Large intestine (tissue), 3 donors: Measurements from ENCODE around the gene GAPDHS. TPM values are rescaled to one million over a fixed set of nuclear protein-coding genes. Genes with fewer than 3 reads are reported as not detected.

Experiments used
- DNase-seq, 2 donors: peaks; one replicate each; pipeline versions ENCODE4 v3.0.0 to v3.0.0-alpha.2; 2013
- H3K27ac ChIP-seq: one replicate; pipeline ENCODE4 v1.5.1; 2013; ENCODE audit warnings: low read length
- H3K27me3 ChIP-seq: 2 replicates; pipeline ENCODE4 v1.6.1; 2013; ENCODE audit warnings: low read length; ENCODE audit not compliant: control insufficient read depth, insufficient read depth
- H3K36me3 ChIP-seq: 2 replicates; pipeline ENCODE4 v1.6.1; 2013; ENCODE audit warnings: low read length; ENCODE audit not compliant: control insufficient read depth, insufficient read depth
- H3K4me1 ChIP-seq: one replicate; pipeline ENCODE4 v1.6.1; 2013; ENCODE audit warnings: low read length; ENCODE audit not compliant: control insufficient read depth, insufficient read depth
- H3K4me3 ChIP-seq: one replicate; pipeline ENCODE4 v1.5.1; 2013; ENCODE audit warnings: low read length
- H3K9me3 ChIP-seq: one replicate; pipeline ENCODE4 v1.6.1; 2013; ENCODE audit warnings: mild to moderate bottlenecking, low read depth, low read length, moderate library complexity; ENCODE audit not compliant: control insufficient read depth
- WGBS: methylation state at CpG from one replicate; pipeline ENCODE4 v1.1.5; 2013; ENCODE audit warnings: low lambda C conversion rate; ENCODE audit not compliant: insufficient coverage; 5-methylcytosine and 5-hydroxymethylcytosine counted together
- polyA plus RNA-seq: library from polyadenylated mRNA; unstranded; fragments of 120-200 nt; gene quantifications from one replicate; pipeline ENCODE4 v1.2.1, GENCODE V29; 2013

The GAPDHS gene
- polyA plus RNA-seq, 1 donor = not detected

DNA sequence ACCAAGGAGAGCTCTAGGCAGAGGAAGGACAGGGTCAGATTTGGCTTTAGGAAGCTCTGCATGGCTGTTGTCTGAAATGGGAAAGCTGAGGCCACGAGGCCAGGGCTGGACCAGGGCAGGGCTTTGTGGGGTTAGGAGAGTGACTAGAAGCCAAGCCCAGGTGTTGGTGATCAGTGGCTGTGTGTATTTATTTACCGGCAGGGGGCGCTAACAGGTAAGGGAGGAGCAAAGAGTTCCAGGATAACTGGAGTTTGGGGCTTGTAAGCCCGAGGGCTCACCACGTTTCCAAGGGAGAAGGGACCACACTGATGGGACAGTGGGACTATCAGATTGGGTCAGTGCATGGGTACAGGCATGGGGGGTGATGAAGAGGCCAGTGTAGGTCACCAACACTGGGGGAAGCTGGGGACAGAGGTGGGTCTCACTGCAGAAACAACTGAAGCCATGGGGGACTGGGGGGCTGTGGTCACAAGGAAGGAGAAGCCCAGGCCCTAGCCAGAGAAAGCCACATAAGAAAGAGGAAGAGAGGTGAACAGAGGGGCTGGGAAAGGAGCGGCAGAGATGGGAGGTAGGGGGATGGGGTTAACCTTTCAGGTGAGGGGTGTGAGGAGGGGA is 16.0 kb downstream of the GAPDHS start:
- no peak overlapping the region for H3K4me3 ChIP-seq
- H3K9me3 ChIP-seq = no peaks in the 10 kb centered on the region
- H3K27me3 ChIP-seq = peaks cover 2% of the 10 kb centered on the region
- DNase-seq = peak in 1 of 2 donors; percentile 46
- WGBS = no CpG with 5 or more reads among the region's 6 CpGs
- H3K4me1 ChIP-seq = peaks cover 9% of the 10 kb centered on the region
- H3K27ac ChIP-seq = no peak overlapping the region
- H3K36me3 ChIP-seq = peaks cover 10% of the 10 kb centered on the region

DNA sequence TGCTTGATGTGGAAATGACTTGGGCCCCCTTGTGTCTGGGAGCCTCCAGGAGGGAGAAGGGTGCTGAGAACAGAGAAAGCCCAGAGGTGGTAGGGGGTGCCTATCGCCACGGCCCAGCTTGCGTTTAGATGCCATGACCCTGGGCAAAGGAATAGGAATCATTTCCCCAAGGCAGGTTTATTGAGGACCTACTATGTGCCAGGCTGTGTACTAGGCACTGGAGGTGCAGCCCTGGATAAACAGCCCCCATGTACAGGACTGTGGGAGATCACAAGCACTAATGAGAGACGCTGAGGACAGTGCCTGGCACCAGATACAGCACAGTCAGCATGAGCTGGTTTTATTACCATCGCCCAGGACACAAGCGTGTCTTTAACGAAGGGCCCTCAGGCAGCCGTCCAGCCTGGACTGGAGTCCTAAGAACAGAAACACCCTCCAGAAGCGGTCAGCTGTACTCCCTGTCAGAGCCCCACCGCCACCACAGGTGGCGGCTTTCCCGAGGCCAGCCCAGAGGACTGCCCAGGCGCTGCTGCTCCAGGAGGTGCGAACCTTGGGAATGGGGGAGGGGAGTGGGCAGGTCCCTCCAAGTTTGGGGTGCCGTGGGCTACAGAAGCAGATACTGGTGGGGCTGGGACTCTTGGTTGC is 16.7 kb downstream of the GAPDHS start:
- Histone ChIP-seq H3K27ac (no peak overlapping the region), H3K27me3 (peaks cover 3% of the 10 kb centered on the region), H3K9me3 (no peaks in the 10 kb centered on the region), H3K4me3 (no peak overlapping the region), H3K36me3 (peaks cover 10% of the 10 kb centered on the region), H3K4me1 (peaks cover 4% of the 10 kb centered on the region)
- no peak for DNase-seq
- WGBS = no CpG with 5 or more reads among the region's 15 CpGs

DNA sequence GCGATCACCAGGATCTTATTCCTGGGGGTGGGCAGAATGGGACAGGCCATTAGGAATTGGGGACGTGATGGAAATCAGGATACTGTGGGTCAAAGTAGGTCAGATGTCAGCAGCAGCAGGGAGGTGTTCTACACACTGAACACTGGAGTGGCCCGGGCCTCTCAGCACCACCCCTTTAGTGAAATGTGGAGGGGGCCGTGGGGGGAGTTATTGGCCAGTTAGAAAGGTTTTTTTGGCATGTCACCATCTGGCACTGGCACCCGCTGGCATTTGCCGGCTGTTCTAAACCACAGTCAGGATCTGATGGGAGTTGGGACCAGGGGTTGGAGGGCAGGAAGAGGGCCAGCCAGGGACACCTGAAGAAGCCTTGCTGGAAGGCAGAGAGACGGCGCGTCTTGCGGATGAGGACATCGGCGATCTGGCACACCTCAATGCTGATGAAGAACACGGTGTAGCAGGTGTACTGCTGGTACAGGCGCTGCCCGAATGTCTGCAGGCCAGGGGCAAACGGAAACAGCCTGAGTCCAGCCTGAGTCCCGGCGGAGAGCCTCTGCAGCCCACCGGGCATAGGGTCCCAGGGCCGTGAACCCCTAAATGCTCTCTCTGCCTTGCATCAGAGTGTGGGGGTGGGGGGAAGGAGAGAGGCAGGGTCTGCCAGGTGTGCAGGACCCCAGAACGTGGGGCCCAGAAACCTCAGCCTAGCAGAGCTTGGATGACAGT is 18.0 kb downstream of the GAPDHS start:
- Histone ChIP-seq H3K4me3 (no peak overlapping the region), H3K4me1 (peaks cover 4% of the 10 kb centered on the region), H3K27ac (no peak overlapping the region), H3K36me3 (peaks cover 10% of the 10 kb centered on the region), H3K27me3 (peaks cover 10% of the 10 kb centered on the region), H3K9me3 (no peaks in the 10 kb centered on the region)
- WGBS = no CpG with 5 or more reads among the region's 21 CpGs
- DNase-seq = no peak

DNA sequence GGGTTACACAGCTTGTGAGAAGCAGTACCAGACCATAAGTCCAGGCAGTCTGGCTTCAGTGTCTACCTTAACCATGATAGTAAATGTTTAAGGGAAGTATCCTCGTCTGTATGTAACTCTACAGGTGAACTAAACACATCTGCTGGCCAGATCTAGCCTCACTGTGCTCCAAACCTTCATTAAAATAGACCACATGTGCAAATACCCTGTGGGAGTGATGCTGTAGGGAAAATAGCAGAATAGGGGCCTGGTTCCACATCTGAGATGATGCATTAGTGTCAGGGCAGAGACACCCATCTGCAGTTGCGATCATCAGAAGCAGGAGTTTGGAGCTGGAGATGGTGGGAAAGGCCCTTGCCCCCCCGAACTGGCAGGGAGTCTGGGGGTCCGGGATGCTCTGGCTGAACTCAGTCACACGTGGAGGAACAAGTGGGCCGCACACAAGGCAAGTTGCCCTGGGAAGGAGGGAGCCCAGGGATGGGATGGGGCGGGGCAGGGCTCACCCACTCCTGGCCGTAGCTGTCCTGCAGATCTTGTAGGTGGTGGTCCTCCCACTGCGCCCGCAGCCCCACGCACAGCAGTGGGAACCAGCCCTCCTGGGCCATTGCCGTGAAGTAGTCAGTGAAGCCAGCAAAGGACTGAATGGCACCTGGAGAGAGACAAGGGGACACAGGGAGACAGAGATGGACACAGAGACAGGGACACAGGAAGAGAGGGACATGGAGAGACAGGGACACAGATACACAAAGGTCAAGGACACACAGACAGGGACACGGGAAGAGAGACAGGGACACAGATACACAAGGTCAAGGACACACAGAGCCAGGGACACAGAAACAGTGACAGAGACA is 19.5 kb downstream of the GAPDHS start:
- no peak for DNase-seq
- Histone ChIP-seq H3K27ac (no peak overlapping the region), H3K4me3 (no peak overlapping the region), H3K36me3 (peaks cover 2% of the 10 kb centered on the region), H3K27me3 (peaks cover 25% of the 10 kb centered on the region), H3K9me3 (no peaks in the 10 kb centered on the region), H3K4me1 (no peaks in the 10 kb centered on the region)
- no CpG with 5 or more reads among the region's 13 CpGs for WGBS

DNA sequence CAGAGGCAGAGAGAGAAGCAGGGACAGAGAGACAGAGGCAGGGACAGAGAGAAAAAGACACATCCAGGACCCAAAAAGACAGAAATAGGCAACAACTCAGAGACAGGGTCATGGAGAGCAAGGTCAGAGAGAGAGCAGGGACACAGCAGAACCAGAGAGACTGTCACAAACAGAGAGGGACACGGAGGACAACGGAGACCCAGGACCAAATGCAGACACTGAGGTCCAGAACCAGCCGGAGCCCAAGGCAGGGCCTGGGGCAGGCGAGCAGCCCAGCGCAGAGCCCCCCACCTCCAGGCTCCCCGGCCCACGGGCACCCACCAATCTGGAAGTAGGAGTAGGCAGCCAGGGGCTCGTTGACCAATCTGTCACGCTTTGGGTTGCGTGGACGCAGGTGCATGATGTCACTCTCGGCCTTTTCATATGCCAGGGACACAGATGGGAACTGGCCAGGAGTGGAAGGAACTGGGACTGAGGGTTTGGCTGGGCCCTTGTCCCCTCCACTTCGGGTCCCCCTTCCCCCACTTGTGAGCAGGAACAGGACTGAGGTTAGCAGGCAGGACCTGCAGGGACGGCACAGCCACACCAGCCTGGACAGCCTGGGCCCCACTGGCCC is 20.2 kb downstream of the GAPDHS start:
- no peaks in the 10 kb centered on the region for H3K4me1 ChIP-seq
- H3K36me3 ChIP-seq = no peaks in the 10 kb centered on the region
- H3K27me3 ChIP-seq = peaks cover 32% of the 10 kb centered on the region
- no peak for DNase-seq
- no CpG with 5 or more reads among the region's 14 CpGs for WGBS
- H3K9me3 ChIP-seq = peaks cover 6% of the 10 kb centered on the region
- H3K4me3 ChIP-seq = no peak overlapping the region
- no peak overlapping the region for H3K27ac ChIP-seq

DNA sequence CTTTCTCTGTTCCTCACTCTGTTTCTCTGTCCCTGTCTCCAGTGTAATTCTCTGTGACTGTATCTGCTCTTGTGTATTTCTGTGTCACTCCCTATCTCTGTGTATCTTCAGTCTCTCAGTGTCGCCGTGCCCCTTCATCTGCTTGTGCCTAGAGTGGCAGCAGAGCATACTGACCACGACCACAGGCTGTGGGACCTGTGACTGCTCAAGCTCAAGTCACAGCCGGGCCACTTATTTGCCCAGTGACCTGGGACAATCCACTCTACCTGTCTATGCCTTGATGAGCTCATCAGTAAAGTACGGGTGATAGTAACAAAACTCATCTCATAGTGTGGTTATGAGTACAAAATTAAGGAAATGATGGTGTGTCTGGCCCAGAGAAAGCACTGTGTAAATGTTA is 20.8 kb downstream of the GAPDHS start:
- no CpG with 5 or more reads among the region's 5 CpGs for WGBS
- Histone ChIP-seq H3K36me3 (no peaks in the 10 kb centered on the region), H3K4me1 (no peaks in the 10 kb centered on the region), H3K27me3 (peaks cover 38% of the 10 kb centered on the region), H3K9me3 (peaks cover 8% of the 10 kb centered on the region), H3K4me3 (no peak overlapping the region), H3K27ac (no peak overlapping the region)
- DNase-seq = no peak

DNA sequence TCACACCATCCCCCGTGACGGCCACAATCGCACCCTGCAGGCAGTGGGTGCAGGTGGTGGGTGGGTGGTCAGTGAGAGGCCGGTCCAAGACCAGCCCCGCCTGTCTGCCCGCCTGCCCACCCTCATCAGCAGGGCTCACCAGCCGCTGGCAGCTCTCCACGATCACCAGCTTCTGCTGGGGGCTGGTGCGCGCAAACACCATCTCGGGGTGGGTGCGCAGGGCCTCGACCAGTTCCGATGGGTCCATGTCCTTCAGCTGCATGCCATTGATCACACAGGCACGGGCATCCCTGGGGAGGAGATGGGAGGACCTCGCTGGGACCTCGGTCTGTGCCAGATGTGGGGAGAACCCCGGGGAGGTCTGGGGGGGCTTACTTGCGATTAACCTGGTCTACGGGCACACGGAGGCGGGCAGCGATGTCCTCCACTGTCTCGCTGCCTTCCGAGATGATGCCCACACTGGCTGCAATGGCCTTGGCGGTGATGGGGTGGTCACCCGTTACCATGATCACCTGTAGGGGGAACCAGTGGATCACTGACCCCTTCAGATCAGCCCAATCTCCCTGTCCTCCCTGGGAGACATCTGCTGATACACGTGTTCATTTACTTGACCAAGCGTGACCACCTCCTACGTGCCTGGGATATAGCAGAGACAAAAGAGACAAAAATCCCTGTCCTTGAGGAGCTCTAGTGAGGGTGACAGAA is 22.2 kb downstream of the GAPDHS start:
- Histone ChIP-seq H3K27ac (no peak overlapping the region), H3K27me3 (peaks cover 49% of the 10 kb centered on the region), H3K4me1 (no peaks in the 10 kb centered on the region), H3K4me3 (no peak overlapping the region), H3K9me3 (peaks cover 8% of the 10 kb centered on the region), H3K36me3 (no peaks in the 10 kb centered on the region)
- 19% methylated on average over 3 of the region's 30 CpGs for WGBS
- no peak for DNase-seq

DNA sequence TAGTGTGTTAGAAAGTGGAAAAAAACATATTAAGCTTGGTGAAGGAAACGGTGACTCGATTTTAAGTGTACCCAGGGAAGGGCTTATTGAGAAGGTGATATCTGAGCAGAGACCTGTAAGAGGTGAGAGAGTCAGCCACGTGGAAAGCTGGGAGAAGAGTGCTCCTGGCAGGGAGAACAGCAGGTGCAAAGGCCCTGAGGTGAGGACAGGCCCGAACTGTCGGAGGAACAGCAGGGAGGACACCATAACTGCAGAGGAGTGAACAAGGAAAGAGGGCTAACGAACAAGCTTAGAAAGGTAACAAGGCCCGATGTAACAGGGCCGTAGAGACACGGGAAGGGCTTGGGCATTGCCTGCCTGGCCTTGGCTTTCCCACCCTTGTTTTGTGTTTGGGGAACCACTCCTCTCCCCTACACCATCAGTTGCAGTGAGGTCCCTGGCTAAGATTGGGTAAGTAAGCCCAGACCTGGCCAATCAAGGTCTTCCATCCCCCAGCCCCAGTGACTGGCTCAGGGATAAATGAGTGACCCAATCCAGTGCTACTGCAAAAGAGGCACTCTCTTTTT is 22.9 kb downstream of the GAPDHS start:
- WGBS = 92% methylated on average over 2 of the region's 9 CpGs
- no peaks in the 10 kb centered on the region for H3K4me1 ChIP-seq
- no peak overlapping the region for H3K27ac ChIP-seq
- no peak overlapping the region for H3K4me3 ChIP-seq
- H3K27me3 ChIP-seq = peaks cover 49% of the 10 kb centered on the region
- no peaks in the 10 kb centered on the region for H3K36me3 ChIP-seq
- DNase-seq = no peak
- H3K9me3 ChIP-seq = peaks cover 8% of the 10 kb centered on the region

DNA sequence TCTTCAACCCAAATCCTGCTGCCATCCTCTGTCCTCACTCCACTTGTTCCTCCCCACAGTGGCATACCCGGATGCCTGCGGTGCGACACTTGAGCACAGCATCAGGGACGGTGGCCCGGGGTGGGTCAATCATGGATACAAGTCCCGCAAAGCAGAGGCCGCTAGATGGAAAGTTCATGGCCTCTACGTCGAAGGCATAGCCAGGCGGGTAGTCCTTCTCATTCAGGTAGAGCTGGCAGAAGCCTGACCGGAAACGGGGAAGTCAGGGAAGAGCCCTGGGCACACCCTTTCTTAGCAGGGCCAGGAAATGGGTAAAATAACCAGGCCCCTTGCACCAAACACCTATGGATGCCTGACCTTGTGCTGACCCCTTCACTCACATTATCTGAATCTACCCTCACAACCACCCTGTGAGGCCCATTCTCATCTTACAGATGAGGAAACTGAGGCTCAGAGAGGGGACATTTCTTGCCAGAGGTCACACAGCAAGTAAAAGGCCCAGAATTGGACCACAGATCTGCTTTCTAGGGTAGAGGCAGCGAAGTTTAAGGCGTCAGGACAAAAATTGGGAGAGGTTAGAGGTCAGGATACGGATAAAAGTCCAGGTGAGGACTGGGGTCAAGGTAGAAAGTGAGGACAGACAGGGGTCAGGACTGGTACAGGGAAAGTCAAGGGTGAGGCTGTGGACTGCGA is 23.7 kb downstream of the GAPDHS start:
- H3K27me3 ChIP-seq = peaks cover 55% of the 10 kb centered on the region
- WGBS = 100% methylated on average over 3 of the region's 16 CpGs
- no peak for DNase-seq
- H3K27ac ChIP-seq = no peak overlapping the region
- H3K36me3 ChIP-seq = no peaks in the 10 kb centered on the region
- peaks cover 8% of the 10 kb centered on the region for H3K9me3 ChIP-seq
- H3K4me1 ChIP-seq = no peaks in the 10 kb centered on the region
- no peak overlapping the region for H3K4me3 ChIP-seq
